RPMI8226 (cell line): ENCODE results near the gene MFN1.

Source experiments
- DNase-seq: peaks from one replicate; pipeline ENCODE4 v3.0.0-alpha.2; 2015

MFN1 gene

GRCh38 chr3:179348325-179349013, 960 bp downstream of the MFN1 start:
- peak; percentile 55 for DNase-seq

DNA sequence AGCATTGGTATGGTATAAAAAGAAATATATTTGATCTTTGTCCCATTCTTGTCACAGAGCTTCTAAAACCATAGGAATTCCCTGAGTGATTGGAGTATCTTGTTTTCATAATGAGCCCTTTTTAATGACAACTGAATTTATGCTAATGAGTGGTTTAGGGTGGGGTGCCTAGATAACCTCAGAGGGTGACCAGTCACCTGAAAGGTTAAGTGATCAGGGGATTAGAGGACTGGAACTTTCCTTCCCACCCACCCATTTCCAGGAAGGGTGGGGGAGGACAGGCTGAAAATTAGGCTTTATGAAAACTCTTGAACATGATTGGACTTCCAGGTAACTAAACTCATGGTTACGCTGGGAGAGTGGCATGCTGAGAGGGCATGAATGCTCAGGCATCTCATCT, 8.5 kb downstream of the MFN1 start:
- DNase-seq = no peak

DNA sequence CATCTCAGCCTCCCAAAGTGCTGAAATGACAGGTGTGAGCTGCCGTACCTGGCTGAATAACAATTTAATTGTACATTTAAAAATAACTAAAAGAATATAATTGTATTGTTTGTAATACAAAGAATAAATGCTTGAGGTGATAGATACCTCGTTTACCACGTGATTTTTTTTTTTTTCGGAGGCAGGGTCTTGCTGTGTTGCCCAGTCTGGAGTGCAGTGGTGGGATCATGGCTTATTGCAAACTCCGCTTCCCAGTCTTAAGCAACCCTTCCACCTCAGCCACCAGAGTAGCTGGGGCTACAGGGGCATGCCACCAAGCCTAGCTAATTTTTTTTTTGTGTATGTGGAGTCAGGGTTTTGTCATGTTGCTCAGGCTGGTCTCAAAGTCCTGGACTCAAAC, 15.8 kb downstream of the MFN1 start:
- DNase-seq = no peak

DNA sequence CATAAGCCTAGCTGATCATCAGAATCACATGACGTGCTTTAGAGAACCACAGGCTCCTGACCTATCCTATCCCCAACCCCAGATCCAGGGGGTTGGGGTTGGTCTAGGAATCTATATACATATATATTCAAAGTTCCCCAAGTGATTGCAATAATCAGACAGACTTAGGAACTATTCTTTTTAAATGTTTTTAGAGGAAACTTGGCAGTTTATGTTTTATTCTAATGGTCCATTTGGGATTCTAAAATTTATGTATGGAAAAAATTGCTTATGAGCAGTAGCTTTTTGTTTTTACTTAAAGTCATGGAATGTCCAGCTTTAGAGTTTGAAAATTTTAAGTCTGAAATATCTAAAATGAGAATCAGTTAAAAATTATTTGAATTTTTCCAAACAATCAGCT, 22.1 kb downstream of the MFN1 start:
- no peak for DNase-seq

- no peak for DNase-seq
These were observed 26.4 kb downstream of the MFN1 start for GRCh38 chr3:179373938-179374337.

- DNase-seq = no peak
These were observed 27.8 kb downstream of the MFN1 start for GRCh38 chr3:179375091-179375999.

GRCh38 chr3:179376474-179376873, 29.0 kb downstream of the MFN1 start:
- DNase-seq = no peak

DNA sequence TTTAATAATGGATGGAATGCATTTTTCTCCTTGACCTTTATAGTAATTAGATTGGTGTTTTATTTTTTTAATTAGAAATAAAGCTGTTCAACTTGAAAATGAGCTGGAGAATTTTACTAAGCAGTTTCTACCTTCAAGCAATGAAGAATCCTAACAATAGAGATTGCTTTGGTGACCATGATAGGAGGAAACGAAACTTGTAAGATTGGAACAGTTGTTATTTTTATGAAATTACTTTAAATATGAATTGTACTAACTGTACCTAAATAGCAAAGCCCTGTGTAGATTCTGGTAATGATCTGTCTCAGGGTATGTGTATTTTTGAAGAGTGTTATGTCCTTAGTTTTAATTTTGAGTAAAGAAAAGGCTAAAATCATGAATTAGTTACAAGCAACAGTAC, 44.4 kb downstream of the MFN1 start:
- DNase-seq = no peak

GRCh38 chr3:179398574-179399231, 51.2 kb downstream of the MFN1 start:
- DNase-seq = no peak

DNA sequence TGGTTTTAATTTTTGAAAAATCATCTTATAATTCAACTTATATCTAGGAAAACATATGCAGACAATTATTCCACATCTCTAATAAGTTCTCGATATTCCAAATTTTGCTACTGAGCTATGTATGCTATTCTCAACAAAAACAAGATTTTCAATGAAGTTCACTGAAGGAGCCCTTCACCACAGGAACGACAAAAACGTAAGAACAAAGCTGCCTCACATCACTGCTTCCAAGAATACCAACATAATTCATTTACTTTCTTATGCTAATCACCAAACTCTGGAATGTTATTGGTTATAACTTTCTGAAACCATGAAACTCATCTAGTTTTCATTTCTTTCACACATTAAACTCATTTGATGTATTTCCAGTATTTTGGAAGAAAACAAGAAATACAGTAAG, 54.1 kb downstream of the MFN1 start:
- DNase-seq = no peak

- no peak for DNase-seq
These were observed 55.5 kb downstream of the MFN1 start for GRCh38 chr3:179402963-179403362.

DNA sequence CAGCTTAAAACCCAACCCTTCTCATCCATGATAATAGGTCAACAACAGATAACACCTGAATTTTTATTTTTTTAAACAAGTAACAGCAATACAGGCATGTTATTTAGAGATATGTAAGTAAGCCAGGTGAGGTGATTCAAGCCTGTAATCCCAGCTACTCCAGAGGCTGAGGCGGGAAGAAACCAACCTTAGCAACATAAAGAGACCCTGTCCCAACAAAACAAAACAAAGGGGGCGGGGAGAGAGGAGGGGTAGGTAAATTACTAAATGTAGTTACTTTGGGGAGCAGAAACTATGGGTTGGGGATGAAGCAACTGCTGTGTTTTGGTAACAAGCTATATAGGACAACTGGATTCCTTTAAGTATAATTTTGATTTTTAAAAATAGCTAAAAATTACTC, 56.8 kb downstream of the MFN1 start:
- no peak for DNase-seq

- no peak for DNase-seq
These were observed 62.8 kb downstream of the MFN1 start for GRCh38 chr3:179410331-179410730.

- DNase-seq = no peak
These were observed 63.5 kb downstream of the MFN1 start for GRCh38 chr3:179410999-179411398.

- no peak for DNase-seq
These were observed 67.3 kb downstream of the MFN1 start for GRCh38 chr3:179414804-179415203.

DNA sequence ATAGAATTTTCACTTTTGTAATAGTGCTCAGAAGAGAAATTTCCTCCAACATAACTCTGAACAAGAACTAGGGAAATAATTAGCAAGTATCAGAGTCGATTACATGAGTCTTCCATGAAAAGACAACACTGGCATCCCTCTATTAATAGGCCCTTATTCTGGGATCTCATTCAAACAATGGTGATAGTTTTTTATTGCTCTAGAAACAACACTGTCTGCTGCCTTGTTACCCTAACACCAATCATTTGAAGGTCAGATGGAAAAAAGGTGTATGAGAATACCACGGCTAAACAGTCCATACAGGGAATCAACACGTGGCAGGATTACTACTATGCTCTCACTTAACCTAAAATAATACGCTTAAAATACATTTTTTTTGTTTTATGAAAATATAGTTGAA, 67.9 kb downstream of the MFN1 start:
- no peak for DNase-seq

DNA sequence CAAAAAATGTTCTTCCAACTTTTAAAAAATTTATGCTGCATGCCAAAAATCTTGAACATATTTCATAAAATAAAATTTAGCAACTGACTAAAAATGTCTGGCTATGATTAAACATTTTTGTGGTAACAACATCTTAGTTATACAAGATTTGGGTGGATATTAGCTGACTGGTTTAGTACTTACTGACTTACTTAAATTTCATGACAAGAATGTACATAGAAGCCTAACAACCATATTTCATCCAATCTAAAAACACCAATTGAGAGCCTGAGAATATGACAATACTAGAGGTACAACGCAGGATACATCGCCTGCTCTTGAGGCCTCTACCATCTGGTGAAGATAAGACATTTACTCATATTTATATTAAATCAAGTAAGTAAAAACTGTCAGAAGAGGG, 69.2 kb downstream of the MFN1 start:
- DNase-seq = no peak

DNA sequence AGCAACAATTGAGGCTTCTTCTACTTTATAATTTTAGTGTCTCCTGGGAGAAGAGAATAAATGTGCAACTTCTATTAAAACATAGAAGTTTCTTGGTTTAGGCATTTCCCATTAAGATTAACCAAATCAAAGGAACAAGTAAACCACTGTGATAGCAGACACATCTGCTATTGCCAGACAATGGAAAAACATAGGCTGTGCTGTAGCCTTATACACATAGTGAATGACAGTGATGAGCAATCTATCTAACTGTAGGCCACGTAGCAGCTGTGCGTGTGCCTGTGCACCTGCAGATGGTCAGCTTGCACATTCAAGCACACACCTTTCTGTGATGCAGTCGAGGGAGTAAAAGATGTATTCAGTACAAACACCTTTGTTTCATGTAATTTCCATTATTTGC, 71.1 kb downstream of the MFN1 start:
- no peak for DNase-seq

- DNase-seq = peak; percentile 46
These were observed 74.0 kb downstream of the MFN1 start for GRCh38 chr3:179421500-179421899.

DNA sequence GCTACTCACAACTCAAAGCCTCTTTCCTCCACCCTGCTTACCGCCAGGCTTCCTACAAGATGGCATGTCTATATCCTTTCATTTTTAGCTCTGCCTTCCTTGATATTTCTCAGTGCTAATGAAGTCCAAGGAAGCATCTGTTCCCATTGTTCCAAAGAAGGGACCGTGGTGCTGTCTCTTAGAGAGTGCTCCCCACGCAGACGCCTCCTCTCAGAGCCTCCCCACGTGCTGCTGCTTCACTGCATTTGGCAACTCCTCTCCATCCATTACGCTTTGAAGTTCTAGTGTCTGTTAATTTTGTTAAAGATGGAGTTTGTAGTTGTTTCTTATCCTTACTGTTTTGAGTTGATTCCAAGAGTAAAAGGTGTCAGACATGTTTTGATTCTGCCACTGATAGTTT, 77.6 kb downstream of the MFN1 start:
- no peak for DNase-seq

DNA sequence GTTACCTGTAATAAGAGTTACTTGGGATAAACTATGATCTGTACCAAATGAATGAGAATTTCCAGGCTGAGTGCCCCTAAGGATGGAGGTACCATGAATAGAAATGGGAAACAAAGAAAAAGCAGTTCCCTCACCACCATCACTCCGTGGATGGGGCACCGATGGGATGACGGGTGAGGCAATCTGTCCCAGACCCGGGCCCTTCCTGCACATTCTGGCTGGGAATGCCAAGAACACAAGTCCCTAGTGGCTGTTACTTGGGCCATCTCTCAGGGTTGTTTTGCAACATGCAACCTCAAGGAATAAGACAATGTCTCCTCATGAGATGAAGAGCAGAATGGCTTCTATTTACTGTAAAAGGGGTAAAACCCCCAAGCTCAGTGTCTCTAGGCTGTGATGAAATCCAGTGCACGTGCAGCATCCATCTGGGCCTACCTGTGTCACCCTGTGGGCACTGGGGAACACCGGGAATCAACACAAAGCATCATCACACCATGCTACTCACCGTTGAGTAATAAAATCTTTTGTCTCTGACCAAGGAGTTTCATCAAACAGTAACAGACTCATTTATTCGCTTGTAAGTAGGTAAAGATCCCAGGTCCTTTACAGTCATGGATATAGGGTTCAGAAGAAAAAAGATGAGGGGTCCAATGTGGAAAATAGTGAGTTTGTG, 81.5 kb downstream of the MFN1 start:
- no peak for DNase-seq

GRCh38 chr3:179430277-179430870, 82.9 kb downstream of the MFN1 start:
- no peak for DNase-seq

DNA sequence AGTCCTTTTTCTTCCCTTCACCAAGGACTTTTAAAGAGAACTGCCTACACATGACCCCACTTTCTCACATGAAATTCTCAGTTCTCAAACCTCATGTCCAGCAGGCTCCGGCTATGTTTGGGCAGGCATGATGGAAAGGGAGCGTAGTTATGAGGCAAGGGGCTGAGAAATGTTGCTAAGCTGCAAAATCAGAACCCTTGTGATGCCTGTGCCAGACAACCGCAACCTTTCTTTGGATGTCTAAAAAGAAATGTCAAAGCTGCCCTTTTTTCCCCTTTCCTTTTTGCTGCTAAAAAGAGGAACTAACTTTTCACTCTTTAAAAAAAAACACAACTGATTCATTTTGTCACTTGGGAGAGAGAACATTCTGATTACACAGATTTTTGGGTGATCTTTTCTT, 84.5 kb downstream of the MFN1 start:
- DNase-seq = peak; percentile 94
